ENCODE results near the gene ST3GAL5.

DNA sequence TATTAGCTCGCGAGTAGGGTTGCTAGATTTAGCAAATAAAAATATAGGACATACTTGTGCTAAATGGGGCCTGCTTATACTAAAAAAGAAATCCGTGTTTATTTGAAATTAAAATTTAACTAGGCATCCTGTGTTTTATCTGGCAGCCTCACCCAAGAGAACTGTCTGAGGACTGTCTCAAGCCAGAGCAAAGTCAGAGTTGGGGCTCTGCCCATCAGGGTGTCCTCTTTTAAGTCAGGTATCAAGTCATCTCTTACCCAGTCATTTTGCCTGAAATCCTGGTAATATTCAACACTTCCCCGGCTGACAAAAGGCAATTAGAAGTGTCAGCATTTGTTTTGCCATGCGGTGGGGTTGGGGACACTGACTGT is 48.3 kb upstream of the ST3GAL5 start:
- TF ChIP-seq, protein P1, sequence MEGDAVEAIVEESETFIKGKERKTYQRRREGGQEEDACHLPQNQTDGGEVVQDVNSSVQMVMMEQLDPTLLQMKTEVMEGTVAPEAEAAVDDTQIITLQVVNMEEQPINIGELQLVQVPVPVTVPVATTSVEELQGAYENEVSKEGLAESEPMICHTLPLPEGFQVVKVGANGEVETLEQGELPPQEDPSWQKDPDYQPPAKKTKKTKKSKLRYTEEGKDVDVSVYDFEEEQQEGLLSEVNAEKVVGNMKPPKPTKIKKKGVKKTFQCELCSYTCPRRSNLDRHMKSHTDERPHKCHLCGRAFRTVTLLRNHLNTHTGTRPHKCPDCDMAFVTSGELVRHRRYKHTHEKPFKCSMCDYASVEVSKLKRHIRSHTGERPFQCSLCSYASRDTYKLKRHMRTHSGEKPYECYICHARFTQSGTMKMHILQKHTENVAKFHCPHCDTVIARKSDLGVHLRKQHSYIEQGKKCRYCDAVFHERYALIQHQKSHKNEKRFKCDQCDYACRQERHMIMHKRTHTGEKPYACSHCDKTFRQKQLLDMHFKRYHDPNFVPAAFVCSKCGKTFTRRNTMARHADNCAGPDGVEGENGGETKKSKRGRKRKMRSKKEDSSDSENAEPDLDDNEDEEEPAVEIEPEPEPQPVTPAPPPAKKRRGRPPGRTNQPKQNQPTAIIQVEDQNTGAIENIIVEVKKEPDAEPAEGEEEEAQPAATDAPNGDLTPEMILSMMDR (IDR thresholded peaks at IDR 0.05): no peak
- TF ChIP-seq EZH2 (IDR thresholded peaks at IDR 0.05; ENCODE audit: borderline replicate concordance, insufficient read depth, low read depth, low read length, poor library complexity, severe bottlenecking): no peak

All from B cell (primary cell).